Large intestine (tissue), 3 donors: Measurements from ENCODE around the gene GMCL1. TPM values are rescaled to one million over a fixed set of nuclear protein-coding genes. Genes with fewer than 3 reads are reported as not detected.
"Not testable (repeated sequence)": the region's sequence is repeated elsewhere in the genome, so short reads cannot be mapped to it uniquely, and the experiment has no call there.

Source experiments
- DNase-seq, 2 donors: peaks; one replicate each; pipeline versions ENCODE4 v3.0.0 to v3.0.0-alpha.2; 2013
- H3K27ac ChIP-seq: one replicate; pipeline ENCODE4 v1.5.1; 2013; ENCODE audit warnings: low read length
- H3K27me3 ChIP-seq: 2 replicates; pipeline ENCODE4 v1.6.1; 2013; ENCODE audit warnings: low read length; ENCODE audit not compliant: control insufficient read depth, insufficient read depth
- H3K36me3 ChIP-seq: 2 replicates; pipeline ENCODE4 v1.6.1; 2013; ENCODE audit warnings: low read length; ENCODE audit not compliant: control insufficient read depth, insufficient read depth
- H3K4me1 ChIP-seq: one replicate; pipeline ENCODE4 v1.6.1; 2013; ENCODE audit warnings: low read length; ENCODE audit not compliant: control insufficient read depth, insufficient read depth
- H3K4me3 ChIP-seq: one replicate; pipeline ENCODE4 v1.5.1; 2013; ENCODE audit warnings: low read length
- H3K9me3 ChIP-seq: one replicate; pipeline ENCODE4 v1.6.1; 2013; ENCODE audit warnings: mild to moderate bottlenecking, low read depth, low read length, moderate library complexity; ENCODE audit not compliant: control insufficient read depth
- WGBS: methylation state at CpG from one replicate; pipeline ENCODE4 v1.1.5; 2013; ENCODE audit warnings: low lambda C conversion rate; ENCODE audit not compliant: insufficient coverage; 5-methylcytosine and 5-hydroxymethylcytosine counted together
- polyA plus RNA-seq: library from polyadenylated mRNA; unstranded; fragments of 120-200 nt; gene quantifications from one replicate; pipeline ENCODE4 v1.2.1, GENCODE V29; 2013

The GMCL1 gene
- polyA plus RNA-seq, 1 donor = 30.9 TPM

GRCh38 chr2:69893684-69894551 is 64.5 kb downstream of the GMCL1 start, which contains the start of gene SNRNP27:
Gene SNRNP27, plus strand, starts transcription at chr2:69893956. Its CDS starts 29 bp downstream, at chr2:69893985.
- peak; percentile 57 to 82 for DNase-seq
- H3K4me3 ChIP-seq = peak within 1 kb of the TSS; percentile 85
- WGBS = 6% methylated on average over 3 of the region's 32 CpGs

GRCh38 chr2:69894737-69895136 is 65.3 kb downstream of the GMCL1 start:
- not testable (repeated sequence) for H3K27me3 ChIP-seq, DNase-seq, H3K4me1 ChIP-seq, H3K27ac ChIP-seq, H3K9me3 ChIP-seq
- H3K36me3 ChIP-seq = peaks cover 21% of the 10 kb centered on the region
- H3K4me3 ChIP-seq = peak overlapping the region; percentile 85
- WGBS = no CpG with 5 or more reads among the region's 23 CpGs

More at GRCh38 chr2:69893684-69894551, 64.5 kb downstream of the GMCL1 start, which contains the start of gene SNRNP27:
- H3K4me1 ChIP-seq = no peaks in the 10 kb centered on the region
- H3K27ac ChIP-seq = peak within 1 kb of the TSS; percentile 45
- no peaks in the 10 kb centered on the region for H3K9me3 ChIP-seq
- no peaks in the 10 kb centered on the region for H3K27me3 ChIP-seq
- H3K36me3 ChIP-seq = peaks cover 16% of the 10 kb centered on the region

DNA sequence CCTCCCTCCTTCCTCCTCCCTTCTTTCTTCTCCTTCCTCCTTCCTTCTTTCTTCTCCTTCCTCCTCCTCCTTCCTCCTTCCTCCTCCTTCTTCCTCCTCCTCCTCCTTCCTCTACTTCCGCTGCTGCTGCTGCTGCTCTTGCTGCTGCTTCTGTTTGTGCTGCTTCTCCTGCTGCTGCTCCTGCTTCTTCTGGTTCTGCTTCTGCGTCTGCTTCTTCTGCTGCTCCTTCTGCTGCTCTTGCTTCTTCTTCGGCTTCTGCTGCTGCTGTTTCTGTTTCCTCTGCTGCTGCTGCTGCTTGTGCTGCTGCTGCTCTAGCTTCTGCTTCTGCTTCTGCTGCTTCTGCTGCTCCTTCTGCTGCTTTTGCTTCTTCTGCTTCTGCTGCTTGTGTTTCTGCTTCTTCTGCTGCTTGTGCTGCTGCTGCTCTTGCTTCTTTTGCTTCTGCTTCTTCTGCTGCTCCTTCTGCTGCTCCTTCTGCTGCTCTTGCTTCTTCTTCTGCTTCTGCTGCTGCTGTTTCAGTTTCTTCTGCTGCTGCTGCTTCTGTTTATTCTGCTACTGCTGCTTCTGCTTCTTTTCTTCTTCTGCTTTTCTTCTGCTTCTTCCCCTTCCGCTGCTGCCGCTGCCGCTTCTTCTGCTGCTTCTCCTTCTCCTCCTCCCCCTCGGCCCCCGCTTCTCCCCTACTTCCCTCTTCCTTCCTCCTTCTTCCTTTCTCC is 72.9 kb downstream of the GMCL1 start:
- Histone ChIP-seq H3K36me3 (peaks cover 61% of the 10 kb centered on the region), H3K27ac (no peak overlapping the region)
- WGBS = 97% methylated on average over 8 of the region's 8 CpGs

GRCh38 chr2:69907216-69907615 is 77.8 kb downstream of the GMCL1 start:
- H3K27ac ChIP-seq = no peak overlapping the region
- no peaks in the 10 kb centered on the region for H3K4me1 ChIP-seq
- H3K27me3 ChIP-seq = no peaks in the 10 kb centered on the region
- H3K9me3 ChIP-seq = peaks cover under 1% of the 10 kb centered on the region
- peaks cover 44% of the 10 kb centered on the region for H3K36me3 ChIP-seq
- no peak overlapping the region for H3K4me3 ChIP-seq
- no peak for DNase-seq

More for the DNA sequence above, 72.9 kb downstream of the GMCL1 start:
- Histone ChIP-seq H3K4me3 (no peak overlapping the region), H3K9me3 (peaks cover 4% of the 10 kb centered on the region), H3K4me1 (no peaks in the 10 kb centered on the region), H3K27me3 (no peaks in the 10 kb centered on the region)
- DNase-seq = no peak

GRCh38 chr2:69911985-69912563 is 82.6 kb downstream of the GMCL1 start:
- H3K27ac ChIP-seq = peak overlapping the region; percentile 100
- H3K9me3 ChIP-seq = no peaks in the 10 kb centered on the region
- WGBS = 0% methylated on average over 1 of the region's 2 CpGs
- no peaks in the 10 kb centered on the region for H3K27me3 ChIP-seq
- peak; percentile 45 to 63 for DNase-seq
- no peaks in the 10 kb centered on the region for H3K4me1 ChIP-seq
- peaks cover 23% of the 10 kb centered on the region for H3K36me3 ChIP-seq
- H3K4me3 ChIP-seq = no peak overlapping the region

- Histone ChIP-seq H3K9me3 (no peaks in the 10 kb centered on the region), H3K36me3 (peaks cover 20% of the 10 kb centered on the region), H3K27me3 (no peaks in the 10 kb centered on the region), H3K4me1 (no peaks in the 10 kb centered on the region), H3K4me3 (peak overlapping the region; percentile 78), H3K27ac (peak overlapping the region; percentile 100)
- no CpG with 5 or more reads among the region's 56 CpGs for WGBS
- peak; percentile 100 for DNase-seq
Measured at GRCh38 chr2:69914164-69914949, 84.9 kb downstream of the GMCL1 start.

DNA sequence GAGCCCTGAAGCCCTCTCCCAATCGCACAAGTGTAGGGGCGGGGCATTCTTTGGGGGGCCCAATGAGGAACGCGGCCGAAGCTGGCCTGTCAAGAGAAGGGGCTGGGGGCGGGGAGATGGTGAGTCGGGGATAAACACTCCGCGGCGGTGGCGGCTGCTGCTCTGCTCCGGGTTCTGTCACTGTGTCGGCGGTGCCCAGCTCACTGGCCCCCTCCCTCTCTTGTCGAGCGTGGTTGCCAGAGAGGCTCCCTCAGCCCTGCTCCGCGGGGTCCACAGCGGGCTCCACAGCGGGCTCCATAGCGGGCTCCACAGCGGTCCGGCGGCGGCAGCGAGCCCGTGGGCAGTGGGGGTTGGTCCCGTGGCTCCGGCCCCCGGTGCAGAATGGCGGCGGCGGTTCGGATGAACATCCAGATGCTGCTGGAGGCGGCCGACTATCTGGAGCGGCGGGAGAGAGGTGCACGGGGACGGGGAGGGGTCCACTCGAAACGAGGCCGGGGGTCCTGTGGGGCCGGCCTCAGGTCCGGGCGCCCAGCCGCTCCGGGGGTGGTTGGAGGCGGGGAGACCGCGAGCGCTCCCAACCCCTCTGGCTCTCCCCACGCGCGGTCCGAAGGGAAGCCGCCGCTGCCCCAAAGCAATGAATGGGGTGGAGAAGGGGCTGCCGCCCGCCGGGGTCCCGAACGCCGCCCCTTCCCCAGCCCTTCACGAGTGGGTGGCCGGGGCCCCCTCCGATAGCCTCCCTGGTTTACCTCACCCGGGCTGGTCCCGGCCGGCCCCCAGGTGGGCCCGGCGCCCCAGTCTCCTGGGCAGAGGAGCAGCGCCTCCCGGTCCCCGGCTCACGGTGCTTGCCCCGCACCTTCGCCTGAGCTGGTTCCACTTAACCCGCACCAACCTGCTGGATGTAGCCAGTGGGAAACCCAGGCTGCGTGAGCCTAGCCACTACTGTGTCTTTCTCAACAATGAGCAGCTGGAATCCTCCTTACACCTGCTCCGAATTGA is 85.8 kb downstream of the GMCL1 start, which contains the start of gene MXD1:
Gene MXD1 (plus strand): TSS at position 160 of the 996 bp plus-strand sequence. CDS start 222 bp downstream, at position 382.
- H3K36me3 ChIP-seq = peaks cover 23% of the 10 kb centered on the region
- H3K4me3 ChIP-seq = peak within 1 kb of the TSS; percentile 90
- H3K27me3 ChIP-seq = no peaks in the 10 kb centered on the region
- no peaks in the 10 kb centered on the region for H3K9me3 ChIP-seq
- 0% methylated on average over 1 of the region's 81 CpGs for WGBS
- DNase-seq = peak in 1 of 2 donors; percentile 50
- no peaks in the 10 kb centered on the region for H3K4me1 ChIP-seq
- peak within 1 kb of the TSS; percentile 100 for H3K27ac ChIP-seq

- Histone ChIP-seq H3K36me3 (peaks cover 29% of the 10 kb centered on the region), H3K9me3 (no peaks in the 10 kb centered on the region), H3K27me3 (no peaks in the 10 kb centered on the region), H3K4me1 (no peaks in the 10 kb centered on the region), H3K4me3 (peak overlapping the region; percentile 90), H3K27ac (peak overlapping the region; percentile 98)
- WGBS = 0% methylated on average over 1 of the region's 2 CpGs
- peak in 1 of 2 donors; percentile 68 for DNase-seq
Measured at GRCh38 chr2:69916106-69916505, 86.6 kb downstream of the GMCL1 start.

DNA sequence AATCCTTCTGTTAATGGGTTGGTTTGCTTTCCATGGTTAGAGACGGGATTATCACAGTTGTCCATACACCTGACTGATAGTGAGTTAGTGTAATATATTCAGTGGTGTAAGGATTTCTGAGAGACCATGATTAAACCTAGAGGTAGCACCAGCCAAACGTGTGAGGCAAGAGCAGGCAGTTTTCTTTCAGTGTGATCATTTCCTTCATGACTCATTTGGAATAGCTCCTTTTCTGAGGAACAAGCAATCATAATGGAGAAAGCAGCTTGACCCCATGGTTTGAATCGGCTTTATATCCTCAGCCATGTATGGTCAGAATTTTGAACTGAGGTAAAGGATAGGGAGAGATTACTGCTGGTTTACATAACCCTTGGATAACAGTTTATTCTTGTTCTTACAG is 88.4 kb downstream of the GMCL1 start:
- peaks cover 44% of the 10 kb centered on the region for H3K36me3 ChIP-seq
- peak overlapping the region; percentile 98 for H3K27ac ChIP-seq
- WGBS = no CpG with 5 or more reads among the region's 3 CpGs
- DNase-seq = peak; percentile 44 to 72
- H3K4me1 ChIP-seq = no peaks in the 10 kb centered on the region
- peak overlapping the region; percentile 90 for H3K4me3 ChIP-seq
- no peaks in the 10 kb centered on the region for H3K27me3 ChIP-seq
- H3K9me3 ChIP-seq = no peaks in the 10 kb centered on the region
